Renal cortical epithelial cell (primary cell): ENCODE data around the gene ERICH6B. TPM values are rescaled to one million over a fixed set of nuclear protein-coding genes. Genes with fewer than 3 reads are reported as not detected.
A peak's percentile ranks its signal among the peaks of the same experiment; 100 is the strongest.

Experiments
- DNase-seq: peaks from one replicate; pipeline ENCODE4 v3.0.0-alpha.2; 2011; ENCODE audit warnings: low read depth
- total RNA-seq: library from RNA; depleted of rRNA; stranded (reverse); fragments of >200 nt; gene quantifications from 2 replicates; pipeline ENCODE4 v1.2.3, GENCODE V29; 2014

Gene ERICH6B
- total RNA-seq, 1 donor from 2014 or later, result not detected

DNA sequence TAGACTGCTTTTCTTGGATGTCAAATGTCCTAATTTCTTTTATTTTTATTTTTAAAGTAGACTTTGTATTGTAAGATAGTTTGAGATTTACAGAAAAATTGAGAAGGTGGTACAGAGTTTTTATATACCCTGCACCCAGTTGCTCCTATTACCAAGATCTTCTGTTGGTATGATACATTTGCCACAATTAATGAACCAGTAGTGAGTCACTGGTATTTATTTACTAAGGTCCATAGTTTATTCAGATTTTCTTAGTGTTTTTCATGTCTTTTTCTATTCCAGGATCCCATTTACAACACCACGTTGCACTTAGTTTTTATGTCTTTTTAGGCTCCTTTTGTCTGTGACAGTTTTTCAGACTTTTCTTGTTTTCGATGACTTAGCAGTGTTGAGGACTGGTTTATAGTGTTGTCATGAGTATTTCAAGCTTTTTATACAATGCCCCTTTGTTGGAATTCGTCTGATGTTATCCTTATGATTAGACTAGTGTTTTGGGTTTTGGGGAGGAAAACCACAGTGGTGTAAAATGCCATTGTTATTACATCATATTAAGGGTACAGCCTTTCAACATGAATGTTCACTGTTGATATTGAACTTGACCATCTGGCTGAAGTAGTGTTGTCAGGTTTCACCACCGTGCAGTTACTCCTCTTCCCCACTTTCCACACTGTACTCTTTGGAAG, 114.9 kb downstream of the ERICH6B start:
- DNase-seq, result peak; percentile 87

DNA sequence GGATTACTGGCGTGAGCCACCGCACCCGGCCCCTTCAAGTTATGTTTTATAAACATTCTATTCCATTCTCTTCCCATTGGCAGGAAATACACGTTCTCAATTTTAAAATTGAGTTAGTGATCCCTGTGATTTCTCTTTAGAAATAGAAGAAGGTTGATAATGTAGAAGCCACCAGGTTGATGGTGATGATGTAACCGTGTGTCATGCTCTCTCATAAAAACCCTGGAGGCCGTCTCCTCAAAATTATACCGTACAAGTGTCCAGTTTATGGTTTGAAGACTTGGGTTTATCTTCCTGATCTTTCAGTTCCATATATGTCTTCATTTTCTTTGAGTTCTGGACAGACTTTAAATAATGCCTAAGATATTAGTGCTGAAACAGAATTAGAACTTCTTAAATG, 118.6 kb downstream of the ERICH6B start:
- no peak for DNase-seq

DNA sequence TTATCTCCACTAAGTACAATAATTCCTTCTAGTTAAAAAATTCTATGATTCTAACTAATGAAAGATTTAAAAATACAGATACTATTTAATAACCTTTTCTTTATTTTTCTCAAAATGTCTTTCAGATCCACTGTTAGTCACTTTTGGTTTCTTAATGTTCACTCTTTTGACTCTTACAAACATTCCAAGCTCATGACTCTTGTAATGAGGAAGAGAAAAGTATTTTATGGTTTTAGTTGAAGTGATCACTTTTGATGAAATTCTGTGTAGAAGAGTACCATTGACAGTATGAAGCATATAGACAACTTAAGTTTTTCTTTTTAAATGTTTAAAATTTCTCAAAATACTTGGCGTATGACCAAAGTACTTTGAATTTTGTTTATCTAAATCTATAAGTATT, 123.0 kb downstream of the ERICH6B start:
- DNase-seq, result no peak

Other genes starting within 250 kb of the ERICH6B start
- gene SLC25A30, start 197.4 kb downstream of the ERICH6B start, total RNA-seq, result 49.8 and 75.9 TPM in 2 replicates
- 35.4 and 42.2 TPM in 2 replicates for gene COG3, start 150.8 kb downstream of the ERICH6B start, total RNA-seq
- gene CBY2, start 86.6 kb upstream of the ERICH6B start, total RNA-seq, result 0.05 TPM in 1 of 2 replicates, not detected in the other
- gene SIAH3, start 236.0 kb upstream of the ERICH6B start, total RNA-seq, result under 0.01 and 0.60 TPM in 2 replicates